ENCODE measurements around the gene PRKCE.

Gene PRKCE

GRCh38 chr2:45951025-45951727 is 299.7 kb downstream of the PRKCE start:
- DNase-seq, result no peak

- DNase-seq, result no peak
These were observed 301.1 kb downstream of the PRKCE start for GRCh38 chr2:45952591-45952990.

- DNase-seq, result no peak
These were observed 302.0 kb downstream of the PRKCE start for GRCh38 chr2:45953376-45954027.

- DNase-seq, result no peak
These were observed 302.9 kb downstream of the PRKCE start for GRCh38 chr2:45954233-45954850.

- DNase-seq, result no peak
These were observed 306.2 kb downstream of the PRKCE start for GRCh38 chr2:45957533-45958227.

- no peak for DNase-seq
These were observed 308.8 kb downstream of the PRKCE start for GRCh38 chr2:45960057-45960863.

GRCh38 chr2:45962177-45962921 is 310.9 kb downstream of the PRKCE start:
- DNase-seq, result peak in 39 of 56 donors; percentile 4 to 75 (median 32)

GRCh38 chr2:45963816-45964215 is 312.3 kb downstream of the PRKCE start:
- DNase-seq, result no peak

GRCh38 chr2:45964223-45964841 is 312.9 kb downstream of the PRKCE start:
- peak in 33 of 56 donors; percentile 3 to 59 (median 22) for DNase-seq

- no peak for DNase-seq
These were observed 313.4 kb downstream of the PRKCE start for GRCh38 chr2:45964906-45965305.

- DNase-seq, result peak in 1 of 56 donors; percentile 4
These were observed 314.5 kb downstream of the PRKCE start for GRCh38 chr2:45965871-45966498.

GRCh38 chr2:45968946-45969584 is 317.6 kb downstream of the PRKCE start:
- DNase-seq, result no peak

- DNase-seq, result no peak
These were observed 322.0 kb downstream of the PRKCE start for GRCh38 chr2:45973426-45973825.

- no peak for DNase-seq
These were observed 322.6 kb downstream of the PRKCE start for GRCh38 chr2:45974056-45974455.

- DNase-seq, result no peak
These were observed 323.4 kb downstream of the PRKCE start for GRCh38 chr2:45974762-45975408.

- DNase-seq, result no peak
These were observed 324.5 kb downstream of the PRKCE start for GRCh38 chr2:45975752-45976517.

- DNase-seq, result no peak
These were observed 326.9 kb downstream of the PRKCE start for GRCh38 chr2:45978302-45978859.
